IPS-NIHi11 (cell line): Measurements from ENCODE around the gene CTIF.
"Not testable (repeated sequence)": the region's sequence is repeated elsewhere in the genome, so short reads cannot be mapped to it uniquely, and the experiment has no call there.

Experiments used
- DNase-seq: peaks from one replicate; pipeline ENCODE4 v3.0.0; 2012; ENCODE audit warnings: mixed read lengths, low spot score

The CTIF gene

DNA sequence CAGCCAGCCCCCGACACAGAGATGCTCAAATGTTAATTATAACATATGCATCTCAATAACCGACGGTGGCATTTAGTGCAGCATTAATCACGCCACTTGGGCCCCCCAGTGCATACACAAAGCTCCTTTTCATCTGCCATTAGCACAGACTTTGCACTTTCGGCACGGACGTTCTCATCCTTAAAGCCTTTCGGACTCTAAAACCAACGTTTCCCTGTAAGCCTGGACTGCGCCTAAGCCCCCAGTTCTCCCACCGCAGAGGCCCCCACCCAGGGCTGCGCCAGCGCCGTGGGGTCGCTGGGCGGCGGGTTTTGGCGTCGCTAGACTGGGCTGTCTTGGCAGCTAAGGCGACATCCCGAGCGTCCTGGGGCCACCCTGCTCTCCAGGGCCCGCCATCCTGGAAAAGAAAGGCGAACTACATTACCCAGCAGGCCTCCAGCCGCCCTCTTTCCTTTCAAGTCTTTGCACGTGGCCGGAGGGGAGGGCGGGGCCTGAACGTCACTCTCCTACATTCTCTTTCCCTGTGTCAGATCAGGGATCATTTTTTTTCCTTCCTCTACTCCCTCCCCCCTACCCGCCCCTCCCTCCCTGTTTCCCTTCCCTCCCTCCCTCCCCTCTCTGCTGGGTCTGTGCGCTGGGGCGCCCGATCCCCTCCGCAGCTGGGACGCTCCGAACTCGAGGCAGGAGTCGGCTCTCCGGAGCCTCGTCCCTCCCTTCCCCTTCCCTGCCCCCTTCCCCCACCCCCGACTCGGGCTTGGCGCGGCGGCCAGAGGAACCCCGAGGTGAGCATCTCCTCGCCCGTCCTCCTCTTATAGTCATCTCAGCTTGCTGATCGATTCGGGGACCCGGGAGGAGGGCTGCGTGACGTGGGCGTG is at the start of gene CTIF:
CTIF (plus strand) TSS at position 501 of the 875 bp plus-strand sequence. CDS start 80,535 bp downstream, outside the sequence.
- peak; percentile 92 for DNase-seq

DNA sequence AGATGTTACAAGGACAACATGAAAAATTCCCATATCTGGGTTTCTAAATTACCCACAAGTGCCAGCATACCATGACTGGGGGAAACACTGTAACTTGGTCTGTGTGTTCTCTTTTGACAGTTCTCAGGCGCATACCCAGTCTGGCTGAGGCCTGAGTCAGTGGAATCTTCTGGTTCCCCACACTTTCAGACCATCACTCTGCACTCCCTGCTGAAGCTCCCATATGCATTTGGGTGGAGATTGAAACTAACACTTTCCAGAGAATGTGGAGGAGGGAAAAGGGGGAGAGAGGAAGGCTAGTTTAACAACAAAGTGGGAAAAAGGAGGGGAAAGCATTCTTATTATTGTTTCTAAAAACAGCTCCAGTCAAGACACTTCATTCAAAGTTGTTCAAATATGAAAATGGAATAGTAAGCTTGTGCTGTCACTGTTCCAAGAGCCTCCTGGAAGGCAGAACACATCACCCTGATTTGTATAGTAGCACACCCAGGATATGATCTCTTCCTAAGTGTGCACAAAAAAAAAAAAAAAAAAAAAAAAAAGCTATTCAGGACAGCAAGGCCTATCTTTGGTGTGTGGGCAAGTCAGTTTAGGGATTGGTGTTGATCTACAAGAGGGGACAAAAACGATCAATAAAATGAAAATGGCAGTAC is 48.1 kb upstream of the CTIF start:
- DNase-seq = no peak

DNA sequence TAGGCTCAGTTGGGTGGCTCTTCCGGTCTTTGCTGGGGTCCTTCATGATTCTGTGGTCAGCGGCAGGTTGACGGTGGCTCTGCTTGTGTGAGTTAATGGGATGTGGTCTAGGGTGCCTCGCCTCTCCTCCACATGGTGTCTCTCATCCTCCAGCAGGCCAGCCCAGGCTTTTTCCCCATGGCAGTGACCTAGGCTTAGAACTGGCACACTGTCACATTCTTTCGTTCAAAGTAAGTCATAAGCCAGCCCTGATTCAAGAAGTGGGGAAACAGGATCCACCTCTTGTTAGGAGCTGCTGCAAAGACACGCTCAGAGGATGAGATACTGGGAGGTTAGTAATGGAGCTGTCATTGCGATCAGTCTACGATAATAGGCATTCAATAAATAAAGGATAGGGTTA is 46.0 kb upstream of the CTIF start:
- DNase-seq = no peak

DNA sequence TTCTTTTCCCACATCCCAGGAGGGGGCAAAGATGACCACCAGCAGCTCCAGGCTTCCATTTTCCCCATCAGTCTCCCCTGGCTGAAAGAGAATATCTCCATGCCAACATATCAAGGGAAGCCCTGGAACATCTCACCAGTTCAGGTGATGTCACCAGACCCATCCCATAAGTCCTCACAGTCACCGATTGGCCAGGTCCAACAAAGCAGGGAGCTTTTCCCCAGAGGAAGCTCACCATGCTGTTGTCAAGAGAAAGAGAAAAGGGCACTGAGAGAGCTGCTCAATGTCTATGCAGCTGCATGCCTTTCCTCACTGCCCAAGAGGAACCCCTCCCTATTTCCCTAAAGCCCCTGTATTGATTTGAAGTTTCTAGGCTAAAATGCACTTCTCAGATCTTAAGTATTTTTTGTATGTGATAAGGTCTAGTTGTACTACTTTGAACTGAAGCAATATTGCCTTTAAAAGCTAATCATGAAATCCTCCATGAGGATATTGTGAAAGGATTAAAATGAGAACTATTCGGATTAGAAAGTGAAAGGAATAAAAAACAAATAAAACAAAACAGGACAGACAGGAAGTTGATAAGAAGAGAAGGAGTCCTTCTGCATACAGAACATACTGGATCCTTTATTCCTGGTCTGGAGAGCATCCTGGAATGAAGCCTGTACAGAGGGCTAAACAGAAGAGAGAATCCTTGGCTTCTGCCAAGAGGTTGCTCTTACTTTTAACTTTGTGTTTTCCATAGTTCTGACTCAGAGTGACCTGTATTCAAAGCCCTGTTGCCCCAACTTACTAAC is 45.2 kb upstream of the CTIF start:
- no peak for DNase-seq

DNA sequence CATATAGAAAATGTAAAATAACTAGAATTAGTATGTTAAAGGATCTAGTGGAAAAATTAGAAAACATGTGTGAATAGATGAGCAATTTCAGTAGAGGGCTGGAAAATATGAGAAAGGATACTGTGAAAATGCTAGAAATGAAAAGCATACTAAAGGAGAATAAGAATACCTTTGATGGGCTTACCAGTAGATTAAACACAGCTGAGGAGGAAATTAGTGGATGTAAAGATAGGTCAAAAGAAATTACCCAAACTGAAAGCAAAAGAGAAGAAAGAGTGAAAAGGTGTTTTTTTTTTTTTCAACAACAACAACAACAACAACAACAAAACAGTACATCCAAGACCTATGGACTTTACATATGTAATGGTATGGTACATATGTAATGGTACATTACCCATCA is 41.0 kb upstream of the CTIF start:
- no peak for DNase-seq

DNA sequence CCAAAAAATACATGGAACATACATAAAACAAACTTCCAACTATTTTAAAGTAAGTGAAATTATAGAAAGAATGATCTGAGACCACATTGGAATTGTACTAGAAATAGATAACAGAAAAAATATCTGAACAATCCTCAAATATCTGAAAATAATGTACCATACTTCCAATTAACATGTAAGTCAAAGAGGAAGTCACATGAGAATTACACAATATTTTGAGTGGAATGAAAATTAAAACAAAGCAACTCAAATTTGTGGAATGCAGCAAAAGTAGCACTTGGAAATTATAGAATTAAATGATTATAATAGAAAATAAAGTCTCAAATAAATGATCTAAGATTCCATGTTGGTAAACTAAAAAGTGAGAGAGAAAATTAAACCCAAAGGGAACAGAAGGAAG is 38.3 kb upstream of the CTIF start:
- no peak for DNase-seq

DNA sequence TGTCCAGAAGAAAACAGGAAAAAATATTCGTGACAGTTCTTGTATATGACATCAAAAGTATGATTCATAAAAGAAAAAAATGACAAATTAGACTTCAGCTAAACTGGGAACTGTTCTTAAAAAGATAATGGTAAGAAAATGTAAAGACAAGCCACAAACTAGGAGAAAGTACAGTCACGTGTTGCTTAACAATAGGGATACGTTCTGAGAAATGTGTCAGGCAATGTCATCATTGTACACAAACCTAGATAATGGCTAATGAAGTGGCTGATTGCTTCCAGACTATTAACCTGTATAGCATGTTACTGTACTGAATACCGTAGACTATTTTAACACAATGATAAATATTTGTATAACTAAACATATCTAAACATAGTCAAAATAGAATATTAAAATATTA is 35.9 kb upstream of the CTIF start:
- no peak for DNase-seq

DNA sequence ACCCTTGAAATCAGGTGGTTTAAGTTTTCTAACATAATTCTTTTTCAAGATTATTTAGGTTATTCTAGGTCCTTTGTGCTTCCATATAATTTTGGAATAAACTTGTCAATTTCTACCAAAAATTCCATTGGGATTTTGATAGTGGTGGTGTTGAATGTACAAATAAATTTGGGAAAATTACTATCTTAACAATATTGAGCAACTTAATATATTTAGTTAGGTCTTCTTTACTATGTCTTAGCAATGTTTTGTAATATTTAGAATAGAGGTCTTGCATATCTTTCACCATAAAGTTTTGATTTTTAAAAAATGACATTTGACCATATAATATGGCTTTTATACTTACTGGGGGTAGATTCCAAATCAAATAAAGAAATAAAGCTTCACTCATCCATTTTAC is 34.0 kb upstream of the CTIF start:
- DNase-seq = no peak

DNA sequence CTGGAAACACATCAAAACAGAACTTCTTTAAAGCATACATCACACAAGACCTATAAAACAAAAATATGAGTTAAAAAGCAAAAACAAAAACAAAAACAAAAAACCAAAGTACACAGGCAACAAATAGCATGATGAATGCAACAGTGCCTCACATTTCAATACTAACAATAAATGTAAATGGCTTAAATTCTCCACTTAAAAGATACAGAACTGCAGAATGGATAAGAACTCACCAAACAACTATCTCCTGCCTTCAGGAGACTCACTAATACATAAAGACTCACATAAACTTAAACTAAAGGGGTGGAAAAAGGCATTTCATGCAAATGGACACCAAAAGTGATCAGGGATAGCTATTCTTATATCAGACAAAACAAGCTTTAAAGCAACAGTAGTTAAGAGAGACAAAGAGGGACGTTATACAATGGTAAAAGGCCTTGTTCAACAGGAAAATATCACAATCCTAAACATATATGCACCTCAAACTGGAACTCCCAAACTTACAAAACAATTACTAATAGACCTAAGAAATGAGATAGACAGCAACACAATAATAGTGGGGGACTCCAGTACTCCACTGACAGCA is 31.8 kb upstream of the CTIF start:
- DNase-seq = not testable (repeated sequence)

DNA sequence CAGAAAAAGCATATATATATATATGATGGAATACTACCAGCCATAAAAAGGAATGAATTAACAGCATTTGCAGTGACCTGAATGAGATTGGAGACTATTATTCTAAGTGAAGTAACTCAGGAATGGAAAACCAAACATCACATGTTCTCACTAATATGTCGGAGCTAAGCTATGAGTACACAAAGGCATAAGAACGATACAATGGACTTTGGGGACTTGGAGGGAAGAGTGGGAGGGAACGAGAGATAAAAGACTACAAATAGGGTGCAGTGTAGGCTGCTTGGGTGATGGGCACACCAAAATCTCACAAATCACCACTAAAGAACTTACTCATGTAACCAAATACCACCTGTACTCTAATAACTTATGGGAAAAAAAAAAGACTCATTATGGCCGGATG is 26.3 kb upstream of the CTIF start:
- DNase-seq = not testable (repeated sequence)

DNA sequence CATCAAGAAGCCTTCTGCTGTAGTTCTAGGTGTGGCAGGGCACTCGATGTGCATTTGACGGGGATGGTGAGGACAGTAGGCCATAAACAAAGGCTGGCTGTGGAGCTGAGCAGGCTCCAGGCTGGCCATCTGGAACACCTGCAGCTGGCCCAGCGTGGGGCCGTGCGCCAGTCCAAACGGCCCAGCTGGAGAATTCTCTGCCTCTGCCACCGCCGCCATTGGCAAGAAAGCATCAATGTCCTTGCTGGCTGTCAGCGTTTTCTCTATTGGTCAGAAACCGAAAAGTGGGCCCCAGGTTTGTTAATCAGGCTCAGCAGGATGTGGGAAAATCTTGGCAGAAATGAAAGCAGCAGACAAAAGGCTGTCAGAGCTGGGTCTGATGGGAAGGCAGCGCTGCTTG is 24.0 kb upstream of the CTIF start:
- DNase-seq = no peak

DNA sequence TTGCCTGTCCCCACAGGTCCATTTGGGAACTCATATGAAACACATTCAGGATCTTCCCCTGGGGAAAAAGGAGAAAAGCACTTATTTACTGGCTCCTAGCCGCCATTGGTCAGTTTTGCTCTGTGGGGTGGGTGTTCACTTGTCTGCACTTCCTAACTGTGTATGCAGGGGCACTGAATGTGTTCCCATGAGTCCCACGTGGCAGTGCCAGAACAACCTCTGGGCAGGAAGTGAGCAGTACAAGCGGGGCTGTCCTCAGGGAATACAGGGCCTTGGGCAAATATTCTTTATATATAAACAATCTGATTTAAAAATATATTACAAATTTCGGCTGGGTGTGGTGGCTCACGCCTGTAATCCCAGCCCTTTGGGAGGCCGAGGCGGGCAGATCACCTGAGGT is 21.8 kb upstream of the CTIF start:
- no peak for DNase-seq

DNA sequence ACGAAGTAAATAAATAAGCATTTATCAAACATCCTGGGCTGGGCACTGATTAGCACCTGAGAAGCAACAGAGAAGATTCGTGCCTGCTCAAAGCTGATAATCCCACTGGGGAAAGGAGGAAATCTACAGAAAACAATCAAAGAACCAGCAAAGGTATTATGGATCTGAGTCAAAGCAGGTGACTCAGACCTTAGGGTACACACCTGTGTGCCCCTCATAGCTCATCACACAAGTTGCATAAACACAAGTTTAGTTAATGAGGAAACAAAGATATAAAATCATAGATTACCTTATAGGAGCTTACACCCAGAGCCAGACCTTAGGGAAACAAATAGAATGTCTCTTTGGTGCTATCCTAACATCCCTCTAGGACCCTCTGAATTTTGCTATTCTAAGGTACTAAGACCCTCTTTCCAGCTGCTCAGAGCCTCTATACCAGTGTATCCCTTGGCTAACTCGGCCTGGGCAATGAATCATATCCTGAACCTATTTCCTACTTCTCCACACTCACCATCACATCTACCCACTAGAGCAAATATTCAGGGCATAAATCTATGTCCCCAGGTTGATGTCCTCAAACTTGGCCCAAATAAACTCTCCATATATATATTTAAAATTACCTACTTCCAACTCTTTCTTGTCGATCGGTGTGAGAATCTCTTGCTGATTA is 19.3 kb upstream of the CTIF start:
- no peak for DNase-seq

DNA sequence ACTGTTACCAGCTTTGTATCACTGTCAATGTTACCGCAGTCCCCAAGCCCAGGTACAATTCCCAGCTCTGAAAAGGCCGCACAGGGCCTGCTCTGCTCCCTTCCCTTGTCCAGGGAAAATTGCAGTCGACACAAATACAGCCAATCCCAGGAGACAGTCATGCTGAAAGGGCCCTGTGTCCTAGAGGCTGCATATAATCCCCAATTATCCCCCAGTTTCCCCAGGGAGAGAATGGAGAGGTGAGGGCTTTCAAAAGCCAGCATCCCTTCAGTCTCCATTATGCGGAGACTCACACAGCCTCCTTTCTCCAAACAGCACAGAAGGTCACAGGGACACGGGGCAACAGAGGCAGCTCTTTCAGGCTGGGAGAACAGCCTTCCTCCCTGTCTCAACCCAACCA is 17.1 kb upstream of the CTIF start:
- DNase-seq = no peak

DNA sequence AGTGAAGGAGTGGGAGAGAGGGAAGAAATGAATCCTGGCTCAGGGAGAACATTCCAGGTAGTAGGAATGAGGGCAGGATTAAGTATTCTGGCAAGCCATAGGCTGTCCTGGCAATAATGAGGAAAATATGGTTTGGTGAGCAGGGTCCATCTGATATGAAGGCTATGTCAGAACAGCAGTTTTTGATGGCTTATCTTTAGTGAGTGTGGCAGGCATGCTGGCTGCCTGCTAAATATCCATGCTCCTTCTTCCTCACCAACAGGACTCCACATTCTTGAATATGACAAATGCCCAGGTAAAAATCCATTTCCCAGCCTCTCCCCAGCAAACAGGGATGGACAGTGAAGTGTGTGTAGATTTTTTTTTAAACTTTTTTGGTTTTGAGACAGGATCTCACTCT is 13.2 kb upstream of the CTIF start:
- DNase-seq = no peak

DNA sequence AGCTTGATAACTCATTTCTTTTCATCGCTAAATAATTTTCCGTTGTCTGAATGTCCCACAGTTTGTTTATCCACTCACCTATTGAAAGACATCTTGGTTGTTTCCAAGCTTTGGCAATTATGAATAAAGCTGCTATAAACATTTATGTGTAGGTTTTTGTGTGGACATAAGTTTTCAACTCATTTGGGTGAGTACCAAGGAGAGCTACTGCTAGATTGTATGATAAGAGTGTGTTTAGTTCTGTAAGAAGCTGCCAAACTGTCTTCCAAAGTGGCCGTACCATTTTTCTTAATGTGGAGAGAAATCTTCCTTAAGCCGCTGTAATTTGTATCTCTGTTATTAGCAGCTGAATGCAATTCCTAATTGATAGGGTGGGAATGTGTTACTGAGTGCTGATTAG is 11.4 kb upstream of the CTIF start:
- no peak for DNase-seq

DNA sequence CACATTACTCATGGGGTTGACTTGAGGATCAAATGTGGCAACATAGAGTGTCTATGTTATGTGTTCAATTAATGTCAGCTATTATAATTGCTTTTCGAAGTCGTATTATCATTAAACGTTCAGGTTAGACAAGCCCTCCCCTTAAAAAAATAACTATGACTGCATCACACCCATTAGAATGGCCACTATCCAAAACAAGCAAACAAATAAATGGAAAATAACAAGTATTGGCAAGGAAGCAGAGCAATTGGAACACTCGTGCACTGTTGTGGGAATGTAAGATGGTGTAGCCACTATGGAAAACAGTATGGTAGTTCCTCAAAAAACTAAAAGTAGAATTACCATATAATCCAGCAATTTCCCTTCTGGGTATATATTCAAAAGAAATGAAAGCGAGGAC is 10.0 kb upstream of the CTIF start:
- no peak for DNase-seq

DNA sequence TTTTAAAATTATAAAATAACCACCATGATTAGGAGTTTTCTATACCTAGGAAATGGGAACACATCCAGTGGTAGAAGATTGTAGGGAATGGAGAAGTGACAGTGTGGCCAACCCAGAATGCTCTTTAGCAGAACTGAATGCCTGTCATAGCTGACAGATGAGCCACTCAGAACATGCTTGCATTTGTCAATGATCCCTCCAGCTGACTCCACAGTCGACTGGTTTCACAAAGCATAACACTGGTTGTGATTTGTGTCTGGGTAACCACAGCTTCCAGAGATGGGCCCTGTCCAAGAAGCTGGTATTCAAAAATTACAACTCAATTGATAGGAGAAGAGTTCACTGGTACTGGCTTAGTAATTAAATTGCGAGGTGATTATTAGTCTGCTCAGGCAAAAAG is 9.0 kb upstream of the CTIF start:
- DNase-seq = no peak

DNA sequence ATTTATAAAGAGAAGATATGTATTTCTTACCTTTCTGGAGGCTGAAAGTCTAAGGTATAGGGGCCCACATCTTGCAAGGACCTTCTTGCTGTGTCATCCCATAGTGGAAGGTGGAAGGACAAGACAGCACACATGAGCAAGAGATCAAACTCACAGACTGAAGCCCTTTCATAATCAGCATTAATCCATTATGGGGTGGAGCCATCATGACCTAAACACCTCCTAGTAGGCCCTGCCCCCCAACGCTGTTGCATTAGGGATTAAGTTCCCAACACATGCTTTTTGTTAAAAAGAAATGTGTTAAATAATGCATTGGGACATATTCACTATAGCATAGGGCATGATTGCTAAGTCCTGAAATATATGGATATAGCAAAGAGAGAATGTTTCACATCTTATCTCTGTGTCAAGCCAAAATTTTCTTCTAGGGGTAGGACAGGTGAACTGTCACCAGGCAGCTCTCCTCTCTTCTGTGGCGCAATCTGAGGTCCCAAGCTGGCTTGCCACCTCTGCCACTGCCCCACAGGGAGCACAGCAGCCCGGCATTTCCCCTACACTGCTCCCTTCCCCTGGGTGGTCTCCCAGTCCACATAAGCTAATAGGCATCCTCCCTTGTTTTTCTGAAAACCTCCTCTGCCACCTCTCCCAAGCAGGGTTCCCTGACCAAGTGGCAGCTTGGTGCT is 8.3 kb upstream of the CTIF start:
- no peak for DNase-seq

DNA sequence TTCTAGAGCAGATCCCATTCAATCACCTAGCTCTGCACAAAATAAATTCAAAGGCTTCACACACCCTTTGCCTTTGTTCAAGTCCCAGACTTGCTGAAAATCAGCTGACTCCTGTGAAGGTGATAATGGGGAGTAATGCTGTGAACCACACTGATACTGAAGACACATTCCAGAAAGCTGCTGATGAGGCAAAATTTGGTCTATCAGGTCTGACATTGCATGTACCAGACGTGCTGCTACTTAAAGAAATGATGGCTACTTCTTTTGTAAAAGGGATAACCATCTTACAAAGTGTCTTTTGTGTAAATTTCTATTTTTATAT is 7.8 kb upstream of the CTIF start:
- no peak for DNase-seq

DNA sequence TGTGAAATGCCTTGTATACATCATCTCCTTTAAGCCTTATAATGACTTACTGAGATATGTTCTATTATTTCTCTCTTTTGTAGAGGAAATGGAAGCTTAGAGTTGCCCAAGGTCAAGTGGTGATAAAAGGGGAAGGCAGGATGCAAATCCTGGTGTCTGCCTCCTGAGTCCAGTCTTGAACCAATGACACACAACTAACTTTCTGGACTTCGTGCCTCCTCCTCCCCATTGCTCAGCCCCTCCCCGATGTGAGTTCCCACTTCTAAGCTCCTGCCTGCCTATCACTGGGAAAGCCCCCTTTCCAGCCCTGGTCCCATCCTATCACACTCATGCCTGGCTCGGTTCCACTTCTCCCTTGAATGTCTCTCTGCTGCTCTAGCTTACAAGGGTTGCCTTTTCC is 6.9 kb upstream of the CTIF start:
- no peak for DNase-seq
